Hematopoietic multipotent progenitor cell treated with erythropoietin and hydrocortisone succinate and interleukin-3 and kit ligand, for 8 days (in vitro differentiated cells): ENCODE measurements around the gene COMMD6.
"Not testable (repeated sequence)": the region's sequence is repeated elsewhere in the genome, so short reads cannot be mapped to it uniquely, and the experiment has no call there.

Source experiments
- DNase-seq: peaks from one replicate; pipeline ENCODE4 v3.0.0-alpha.2; 2015

COMMD6 gene

GRCh38 chr13:75537401-75538365 lies at the start of gene COMMD6:
Gene COMMD6, minus strand, starts transcription at chr13:75537841. Its CDS starts 36 bp downstream, at chr13:75537805.
- DNase-seq, result peak; percentile 85

GRCh38 chr13:75585153-75585552 lies 47.5 kb upstream of the COMMD6 start:
- no peak for DNase-seq

GRCh38 chr13:75583091-75583490 lies 45.5 kb upstream of the COMMD6 start:
- no peak for DNase-seq

GRCh38 chr13:75581874-75582640 lies 44.4 kb upstream of the COMMD6 start:
- DNase-seq, result no peak

- DNase-seq, result no peak
These were observed 41.9 kb upstream of the COMMD6 start for GRCh38 chr13:75579529-75579928.

GRCh38 chr13:75569576-75569975 lies 31.9 kb upstream of the COMMD6 start:
- DNase-seq, result no peak

GRCh38 chr13:75566658-75567057 lies 29.0 kb upstream of the COMMD6 start:
- DNase-seq, result peak; percentile 31

- no peak for DNase-seq
These were observed 20.7 kb upstream of the COMMD6 start for GRCh38 chr13:75558145-75558840.

GRCh38 chr13:75556961-75557360 lies 19.3 kb upstream of the COMMD6 start:
- no peak for DNase-seq

- peak; percentile 29 for DNase-seq
These were observed 18.2 kb upstream of the COMMD6 start for GRCh38 chr13:75555836-75556235.

- DNase-seq, result no peak
These were observed 17.3 kb upstream of the COMMD6 start for GRCh38 chr13:75554981-75555380.

GRCh38 chr13:75554464-75554863 lies 16.8 kb upstream of the COMMD6 start:
- DNase-seq, result no peak

GRCh38 chr13:75550159-75550567 lies 12.5 kb upstream of the COMMD6 start:
- DNase-seq, result peak; percentile 76

GRCh38 chr13:75549262-75550158 lies 11.9 kb upstream of the COMMD6 start, which contains the start of gene UCHL3:
Gene UCHL3, plus strand, starts transcription at chr13:75549791. Its CDS starts 30 bp downstream, at chr13:75549821.
- peak; percentile 97 for DNase-seq

- DNase-seq, result no peak
These were observed 10.3 kb upstream of the COMMD6 start for GRCh38 chr13:75547917-75548316.

- not testable (repeated sequence) for DNase-seq
These were observed 7.7 kb upstream of the COMMD6 start for GRCh38 chr13:75545386-75545785.

- DNase-seq, result no peak
These were observed 7.2 kb upstream of the COMMD6 start for GRCh38 chr13:75544681-75545330.

GRCh38 chr13:75541961-75542360 lies 4.3 kb upstream of the COMMD6 start:
- DNase-seq, result no peak

GRCh38 chr13:75541287-75541686 lies 3.6 kb upstream of the COMMD6 start:
- peak; percentile 43 for DNase-seq

- no peak for DNase-seq
These were observed 3.8 kb downstream of the COMMD6 start for GRCh38 chr13:75533861-75534260.

GRCh38 chr13:75530549-75530961 lies 7.1 kb downstream of the COMMD6 start:
- no peak for DNase-seq
